ENCODE results near the gene PHACTR2.

GRCh38 chr6:143711714-143712113 lies 33.9 kb downstream of the PHACTR2 start:
- TF ChIP-seq CTCF (IDR thresholded peaks at IDR 0.05; ENCODE audit: low read depth, low read length, missing input control) (no peak), JUND (IDR thresholded peaks at IDR 0.05) (no peak), YY1 (IDR thresholded peaks at IDR 0.05) (no peak), HNF4A (conservative IDR thresholded peaks at IDR 0.05) (no peak), ATF3 (IDR thresholded peaks at IDR 0.05) (no peak), TAF1 (conservative IDR thresholded peaks at IDR 0.05) (no peak), FOXA2 (IDR thresholded peaks at IDR 0.05) (no peak), RAD21 (IDR thresholded peaks at IDR 0.05) (no peak), SP1 (IDR thresholded peaks at IDR 0.05) (no peak)
